Urinary bladder (tissue), 4 donors: Measurements from ENCODE around the gene TMED1. TPM values are rescaled to one million over a fixed set of nuclear protein-coding genes. Genes with fewer than 3 reads are reported as not detected.
A peak's percentile ranks its signal among the peaks of the same experiment; 100 is the strongest.
"Not testable (repeated sequence)": the region's sequence is repeated elsewhere in the genome, so short reads cannot be mapped to it uniquely, and the experiment has no call there.

ENCODE experiments used
- DNase-seq: peaks from one replicate; pipeline ENCODE4 v3.0.0-alpha.2; 2015; ENCODE audit errors: extremely low spot score
- H3K27ac ChIP-seq: one replicate; pipeline ENCODE4 v1.5.1; 2013; ENCODE audit warnings: low read depth, mild to moderate bottlenecking, moderate library complexity
- H3K36me3 ChIP-seq: one replicate; pipeline ENCODE4 v1.6.1; 2013; ENCODE audit warnings: mild to moderate bottlenecking, moderate library complexity; ENCODE audit not compliant: insufficient read depth
- H3K4me1 ChIP-seq: one replicate; pipeline ENCODE4 v1.6.1; 2013; ENCODE audit warnings: mild to moderate bottlenecking, moderate library complexity; ENCODE audit not compliant: insufficient read depth
- H3K4me3 ChIP-seq: one replicate; pipeline ENCODE4 v1.5.1; 2013; ENCODE audit warnings: low read depth, low read length
- WGBS: extraction: QIAGEN DNeasy Blood & Tissue Kit; methylation state at CpG from one replicate; pipeline ENCODE4 v1.1.7; 2013; 5-methylcytosine and 5-hydroxymethylcytosine counted together
- polyA plus RNA-seq: library from polyadenylated mRNA; stranded (reverse); fragments of 200-250 nt; gene quantifications from one replicate; pipeline ENCODE4 v1.2.3, GENCODE V29; 2013
- total RNA-seq: library from RNA; depleted of rRNA; stranded (reverse); fragments of >200 nt; gene quantifications from one replicate; pipeline ENCODE4 v1.2.3, GENCODE V29; 2014
- donor health status: healthy with polysubstance abuse.
- donor health status: healthy.

TMED1 gene
- total and polyA plus RNA-seq, 2 donors, result 23.5 to 41.6 TPM

DNA sequence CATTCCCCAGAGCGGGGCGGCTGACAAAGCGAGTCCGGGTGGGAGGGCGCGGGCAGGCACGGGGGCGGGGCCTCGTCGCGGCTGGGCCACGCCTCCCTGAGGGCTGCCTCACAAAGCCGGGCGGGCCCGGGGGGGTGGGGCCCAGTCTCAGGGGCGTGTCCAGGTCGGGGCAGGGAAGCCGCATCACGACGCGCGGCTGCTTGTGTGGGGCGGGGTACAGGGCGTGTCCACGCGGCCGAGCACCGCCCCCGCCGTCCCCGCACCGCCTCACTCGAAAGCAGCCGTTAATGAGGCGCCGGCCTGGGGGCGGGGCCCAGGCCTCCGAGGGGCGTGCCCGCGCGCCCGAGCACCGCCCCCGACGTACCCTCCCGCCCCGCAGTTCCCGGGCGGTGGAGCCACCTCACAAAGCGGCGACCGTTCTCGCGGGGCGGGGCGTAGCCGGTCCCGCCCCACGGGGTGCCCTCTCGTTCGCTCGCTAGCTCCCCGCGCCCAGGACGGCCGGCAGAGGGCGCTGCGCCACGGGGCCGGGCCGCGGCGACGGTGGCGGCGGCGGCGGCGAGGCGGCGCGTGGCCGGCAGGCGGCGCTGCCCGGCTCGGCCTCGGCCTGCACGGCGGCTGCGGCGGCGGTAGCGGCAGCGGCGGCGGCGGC lies 35.1 kb upstream of the TMED1 start, which contains the start of gene CARM1:
Gene CARM1, plus strand, starts transcription at position 599 of the 649 bp plus-strand sequence. CDS start 150 bp downstream, outside the sequence.
- peak within 1 kb of the TSS; percentile 74 for H3K27ac ChIP-seq
- peak within 1 kb of the TSS; percentile 95 for H3K4me3 ChIP-seq
- peaks cover 2% of the 10 kb centered on the region for H3K4me1 ChIP-seq
- H3K36me3 ChIP-seq, result no peaks in the 10 kb centered on the region
- DNase-seq, result peak; percentile 94
- WGBS, result under 1% methylated on average over 91 of the region's 99 CpGs

DNA sequence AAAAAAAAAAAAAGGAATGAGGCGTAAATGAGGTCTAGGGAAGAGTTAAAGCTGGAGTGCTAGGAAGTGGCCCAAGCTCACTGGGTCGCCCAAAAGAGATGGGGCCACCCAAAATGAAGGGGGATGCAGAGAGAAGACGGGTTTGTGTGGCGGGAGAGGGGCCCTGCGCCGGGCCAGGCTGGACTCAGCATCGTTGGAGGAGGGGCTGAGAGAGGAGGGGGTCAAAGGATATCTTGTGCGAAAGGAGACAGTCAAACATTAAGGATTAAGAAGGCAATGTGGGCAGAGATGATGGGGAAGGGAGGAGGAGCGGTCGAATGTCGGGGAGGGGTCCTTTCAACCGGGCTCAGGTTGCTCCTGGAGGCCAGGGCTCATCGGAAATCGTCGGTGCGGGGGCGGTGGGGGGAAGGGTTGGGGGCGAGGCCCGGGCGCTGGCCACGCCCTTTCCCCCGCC lies 34.5 kb upstream of the TMED1 start:
- H3K27ac ChIP-seq, result peak overlapping the region; percentile 2
- DNase-seq, result no peak
- H3K4me1 ChIP-seq, result peaks cover 2% of the 10 kb centered on the region
- H3K4me3 ChIP-seq, result peak overlapping the region; percentile 11
- H3K36me3 ChIP-seq, result no peaks in the 10 kb centered on the region
- WGBS, result 1% methylated on average over 22 of the region's 22 CpGs

DNA sequence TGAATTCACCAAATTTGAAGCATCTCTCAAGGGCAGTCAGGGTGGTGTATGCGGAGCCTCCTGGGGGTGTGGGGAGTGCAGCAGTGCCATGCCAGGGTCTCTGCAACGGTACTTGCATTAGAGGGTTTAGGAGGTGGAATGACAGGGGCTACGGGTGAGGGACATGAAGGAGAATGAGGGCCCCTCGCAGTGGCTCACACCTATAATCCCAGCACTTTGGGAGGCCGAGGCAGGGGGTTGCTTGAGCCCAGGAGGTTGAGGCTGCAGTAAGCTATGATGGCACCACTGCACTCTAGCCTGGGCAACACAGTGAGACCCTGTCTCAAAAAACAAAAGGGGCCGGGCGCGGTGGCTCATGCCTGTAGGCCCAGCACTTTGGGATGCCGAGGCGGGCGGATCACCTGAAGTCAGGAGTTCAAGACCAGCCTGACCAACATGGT lies 33.9 kb upstream of the TMED1 start:
- H3K36me3 ChIP-seq, DNase-seq, H3K4me1 ChIP-seq, H3K4me3 ChIP-seq, H3K27ac ChIP-seq: not testable (repeated sequence)
- WGBS, result 92% methylated on average over 11 of the region's 11 CpGs

DNA sequence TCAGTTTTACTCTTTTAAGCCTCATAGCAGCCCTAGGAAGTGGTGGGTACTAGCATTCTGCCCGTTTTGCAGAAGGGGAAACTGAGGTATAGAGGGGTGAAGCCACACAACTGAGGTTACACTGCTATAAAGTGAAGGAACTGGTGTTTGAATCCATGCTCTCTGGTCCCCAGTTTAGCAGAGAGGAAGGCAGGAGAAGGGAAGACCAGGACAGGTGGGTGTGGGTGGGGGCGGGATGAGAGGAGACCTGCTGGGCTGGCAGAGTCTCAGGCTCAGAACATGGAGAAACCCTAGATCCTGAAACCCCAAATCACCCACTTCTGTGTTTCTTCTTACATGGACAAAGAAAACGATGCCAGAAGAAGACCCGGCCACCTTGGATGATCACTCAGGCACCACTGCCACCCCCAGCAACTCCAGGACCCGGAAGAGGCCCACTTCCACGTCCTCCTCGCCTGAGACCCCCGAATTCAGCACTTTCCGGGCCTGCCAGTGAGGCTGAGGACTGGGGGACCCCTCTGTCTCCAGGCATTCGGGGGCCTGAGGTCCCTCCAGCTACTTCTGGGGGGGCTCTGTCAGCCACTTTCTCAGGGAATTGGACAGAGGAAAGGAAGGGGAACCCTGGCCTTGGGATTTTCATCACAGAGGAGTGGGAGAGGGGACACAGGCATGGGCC lies 33.0 kb upstream of the TMED1 start:
- DNase-seq, result no peak
- WGBS, result 95% methylated on average over 10 of the region's 10 CpGs
- H3K27ac ChIP-seq, result no peak overlapping the region
- peaks cover 2% of the 10 kb centered on the region for H3K4me1 ChIP-seq
- no peaks in the 10 kb centered on the region for H3K36me3 ChIP-seq
- H3K4me3 ChIP-seq, result no peak overlapping the region

DNA sequence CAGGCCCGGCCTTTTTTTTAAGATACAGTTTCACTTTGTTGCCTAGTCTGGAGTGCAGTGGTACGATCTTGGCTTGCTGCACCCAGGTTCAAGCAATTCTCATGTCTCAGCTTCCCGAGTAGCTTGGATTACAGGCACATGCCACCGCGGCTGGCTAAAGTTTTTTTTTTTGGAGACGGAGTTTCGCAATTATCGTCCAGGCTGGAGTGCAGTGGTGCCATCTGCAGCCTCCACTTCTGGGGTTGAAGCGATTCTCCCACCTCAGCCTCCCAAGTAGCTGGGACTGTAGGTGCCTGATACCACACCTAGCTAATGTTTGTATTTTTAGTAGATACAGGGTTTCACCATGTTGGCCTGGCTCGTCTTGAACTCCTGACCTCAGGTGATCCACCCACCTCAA lies 30.5 kb upstream of the TMED1 start:
- 90% methylated on average over 10 of the region's 10 CpGs for WGBS
- no peaks in the 10 kb centered on the region for H3K36me3 ChIP-seq
- no peak overlapping the region for H3K27ac ChIP-seq
- DNase-seq, result no peak
- H3K4me1 ChIP-seq, result no peaks in the 10 kb centered on the region
- H3K4me3 ChIP-seq, result no peak overlapping the region

DNA sequence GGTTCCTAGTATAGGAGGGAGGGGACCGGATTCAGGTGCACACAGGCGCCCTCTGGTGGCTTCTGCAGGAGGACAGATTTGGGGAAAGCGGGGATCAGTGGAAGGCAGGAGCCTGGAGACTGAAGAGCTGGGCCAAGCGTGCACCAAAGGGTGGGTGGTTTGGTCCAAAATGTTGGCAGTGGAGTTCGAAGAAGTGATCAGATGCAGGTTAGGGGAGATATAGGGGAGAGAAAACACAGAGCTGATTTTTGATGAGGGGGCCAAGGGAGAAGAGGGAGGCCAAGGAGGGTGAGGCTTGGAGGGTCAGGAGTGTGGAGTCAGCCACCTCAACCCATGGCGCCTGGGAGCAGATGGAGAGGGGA lies 28.5 kb upstream of the TMED1 start:
- 13% methylated on average over 6 of the region's 6 CpGs for WGBS
- no peaks in the 10 kb centered on the region for H3K4me1 ChIP-seq
- H3K27ac ChIP-seq, result no peak overlapping the region
- H3K36me3 ChIP-seq, result no peaks in the 10 kb centered on the region
- no peak overlapping the region for H3K4me3 ChIP-seq
- no peak for DNase-seq

DNA sequence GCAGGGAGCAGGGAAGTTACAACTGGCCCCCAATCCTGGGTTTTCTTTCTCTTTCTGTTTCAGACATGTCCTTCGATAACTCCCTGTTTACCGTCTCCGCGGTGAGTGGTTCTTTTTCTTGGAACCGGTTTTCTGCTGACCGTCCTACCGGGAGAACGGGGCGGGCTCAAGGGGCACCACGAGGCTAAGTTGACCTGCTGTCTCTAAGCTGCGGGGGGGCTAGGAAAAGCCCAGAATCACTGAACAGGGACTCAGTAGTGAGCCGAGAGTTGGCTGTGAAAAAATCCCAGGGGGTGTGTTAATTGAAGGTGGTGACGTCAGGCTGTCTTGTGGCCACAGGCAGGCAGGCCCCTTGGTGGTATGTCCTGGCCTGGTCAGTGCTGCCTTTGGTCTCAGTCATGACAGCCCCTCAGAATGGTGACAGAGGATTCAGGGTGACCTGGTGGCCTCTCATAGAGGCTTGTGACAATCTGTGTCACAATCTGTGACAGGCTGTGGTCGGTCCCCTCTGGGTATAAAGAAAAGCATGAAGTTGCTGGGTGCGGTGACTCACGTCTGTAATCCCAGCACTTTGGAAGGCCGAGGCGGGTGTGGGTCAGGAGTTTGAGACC lies 27.2 kb upstream of the TMED1 start:
- WGBS, result 63% methylated on average over 18 of the region's 18 CpGs

DNA sequence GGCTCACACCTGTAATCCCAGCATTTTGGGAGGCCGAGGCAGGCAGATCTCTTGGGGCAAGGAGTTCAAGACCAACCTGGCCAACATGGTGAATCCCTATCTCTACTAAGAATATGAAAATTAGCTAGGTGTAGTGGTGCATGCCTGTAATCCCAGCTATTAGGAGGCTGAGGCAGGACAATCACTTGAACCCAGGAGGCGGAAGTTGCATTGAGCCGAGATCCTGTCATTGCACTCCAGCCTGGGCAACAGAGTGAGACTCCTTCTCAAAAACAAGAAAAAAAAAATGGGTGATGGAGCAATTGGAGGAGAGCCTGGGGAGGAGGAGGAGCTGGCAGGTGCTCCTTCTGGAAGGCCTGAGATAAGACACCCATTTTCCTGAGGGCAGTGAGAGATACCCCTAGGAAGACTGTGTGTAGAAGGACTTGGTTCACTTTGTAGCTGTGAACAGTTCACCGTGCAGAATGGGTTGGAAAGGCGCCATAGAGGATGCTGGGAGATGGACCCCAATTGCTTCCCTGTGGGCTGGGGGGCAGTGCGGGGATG lies 26.6 kb upstream of the TMED1 start:
- Histone ChIP-seq H3K36me3 (no peaks in the 10 kb centered on the region), H3K4me3 (no peak overlapping the region), H3K27ac (no peak overlapping the region), H3K4me1 (no peaks in the 10 kb centered on the region)
- WGBS, result 83% methylated on average over 6 of the region's 6 CpGs
- no peak for DNase-seq

More for the DNA sequence above, 27.2 kb upstream of the TMED1 start:
- H3K4me3 ChIP-seq, result no peak overlapping the region
- H3K4me1 ChIP-seq, result no peaks in the 10 kb centered on the region
- DNase-seq, result no peak
- peak overlapping the region; percentile 14 for H3K27ac ChIP-seq
- H3K36me3 ChIP-seq, result no peaks in the 10 kb centered on the region

DNA sequence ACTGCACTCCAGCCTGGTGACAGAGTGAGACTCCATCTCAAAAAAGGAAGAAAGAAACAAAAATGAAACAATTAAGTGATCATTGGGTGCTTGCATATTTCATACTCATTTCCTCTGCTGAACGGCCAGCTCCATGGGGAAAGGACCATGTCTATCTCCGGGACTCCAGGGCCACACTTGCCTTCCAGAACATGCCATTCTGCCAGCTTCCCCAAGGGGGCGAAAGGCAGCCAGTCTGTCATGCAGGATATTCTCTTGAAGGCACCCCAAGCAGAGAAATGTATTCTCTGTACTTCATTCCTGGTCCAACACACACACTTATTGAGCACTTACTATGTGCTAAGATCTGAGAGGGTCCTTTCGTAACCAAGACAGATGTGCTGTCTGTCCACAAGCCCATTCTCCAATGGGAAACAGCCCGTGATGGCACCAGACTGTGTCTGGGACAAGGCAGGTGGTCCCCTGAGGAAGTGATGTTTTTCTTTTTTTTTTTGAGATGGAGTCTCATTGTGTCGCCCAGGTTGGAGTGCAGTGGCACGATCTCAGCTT lies 25.2 kb upstream of the TMED1 start:
- 74% methylated on average over 7 of the region's 7 CpGs for WGBS
- DNase-seq, result no peak
- Histone ChIP-seq H3K4me1 (no peaks in the 10 kb centered on the region), H3K4me3 (no peak overlapping the region), H3K27ac (no peak overlapping the region), H3K36me3 (no peaks in the 10 kb centered on the region)

DNA sequence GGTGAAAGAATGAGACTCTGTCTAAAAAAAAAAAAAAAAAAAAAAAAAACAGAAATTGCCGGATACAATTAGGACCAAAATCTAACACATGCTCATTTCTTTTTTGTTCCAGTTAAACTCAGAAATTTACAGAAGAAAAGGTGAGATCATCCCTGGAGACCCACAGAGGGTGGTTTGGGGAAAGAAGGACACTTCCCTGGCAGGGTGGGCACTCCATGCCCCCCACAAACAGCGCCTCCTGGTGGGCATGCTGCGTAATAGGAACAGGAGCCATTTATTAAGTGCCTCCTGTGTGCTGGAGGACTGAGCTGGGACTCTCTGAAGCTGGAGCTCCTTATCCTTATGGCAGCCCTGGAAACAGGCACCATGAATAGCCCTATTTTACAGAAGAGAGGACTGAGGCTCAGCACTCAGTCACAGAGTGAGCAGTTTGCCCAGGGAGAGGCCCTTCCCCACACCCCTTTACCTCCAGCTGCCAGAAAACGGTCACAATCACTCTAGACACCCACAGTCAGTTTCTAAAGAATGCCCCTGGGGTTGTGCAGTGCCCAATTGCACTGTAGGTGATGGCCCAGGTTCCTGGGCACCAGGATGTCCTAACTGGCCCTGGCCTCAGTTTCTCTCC lies 22.3 kb upstream of the TMED1 start:
- H3K4me1 ChIP-seq, result no peaks in the 10 kb centered on the region
- WGBS, result 50% methylated on average over 4 of the region's 4 CpGs
- H3K36me3 ChIP-seq, result no peaks in the 10 kb centered on the region
- H3K4me3 ChIP-seq, result no peak overlapping the region
- no peak for DNase-seq
- H3K27ac ChIP-seq, result no peak overlapping the region

DNA sequence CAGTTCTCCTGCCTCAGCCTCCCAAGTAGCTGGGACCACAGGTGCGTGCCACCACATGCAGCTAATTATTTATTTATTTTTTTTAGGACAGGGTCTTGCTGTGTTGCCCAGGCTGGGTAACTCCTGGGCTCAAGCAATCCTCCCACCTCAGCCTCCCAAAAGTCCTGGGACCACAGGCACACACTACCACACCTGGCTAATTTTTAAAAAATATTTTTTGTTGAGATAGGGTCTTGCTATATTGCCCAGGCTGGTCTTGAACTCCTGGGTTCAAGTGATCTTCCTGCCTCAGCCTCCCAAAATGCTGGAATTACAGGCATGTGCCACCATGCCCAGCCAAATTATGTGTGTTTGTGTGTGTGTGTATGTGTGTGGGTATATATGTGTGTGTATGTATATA lies 20.9 kb upstream of the TMED1 start:
- H3K27ac ChIP-seq, H3K36me3 ChIP-seq, H3K4me3 ChIP-seq, DNase-seq, H3K4me1 ChIP-seq: not testable (repeated sequence)
- WGBS, result 97% methylated on average over 1 of the region's 1 CpG

DNA sequence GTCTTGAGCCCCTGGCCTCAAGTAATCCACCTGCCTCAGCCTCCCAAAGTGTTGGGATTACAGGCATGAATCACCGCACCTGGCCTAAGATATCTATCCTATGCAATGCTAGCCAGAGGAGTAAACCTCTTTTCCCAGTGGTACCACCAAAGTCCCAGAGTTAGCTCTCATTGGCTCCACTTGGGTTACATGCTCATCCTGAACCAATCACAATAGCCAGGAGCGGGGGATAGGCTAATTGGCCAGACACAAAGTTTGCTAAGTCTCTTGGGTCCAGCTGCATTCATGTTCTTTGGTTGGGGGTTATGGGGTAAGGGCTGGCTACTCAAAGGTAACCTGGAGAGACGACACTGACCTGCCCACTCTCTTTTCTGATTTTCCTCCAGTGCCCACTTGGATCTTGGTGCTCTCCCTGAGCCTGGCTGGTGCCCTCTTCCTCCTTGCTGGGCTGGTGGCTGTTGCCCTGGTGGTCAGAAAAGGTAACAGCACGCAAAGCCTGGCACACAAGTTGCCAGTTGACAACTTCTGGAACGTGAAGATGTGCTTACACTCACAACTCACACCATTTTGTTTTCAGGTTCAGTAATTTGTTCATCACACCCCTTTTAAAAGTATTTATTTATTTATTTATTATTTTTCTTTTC lies 20.0 kb upstream of the TMED1 start:
- Histone ChIP-seq H3K4me1 (no peaks in the 10 kb centered on the region), H3K27ac (no peak overlapping the region), H3K36me3 (no peaks in the 10 kb centered on the region), H3K4me3 (no peak overlapping the region)
- 82% methylated on average over 5 of the region's 5 CpGs for WGBS
- DNase-seq, result no peak
